ENCODE data around the gene GPC3.

The GPC3 gene

GRCh38 chrX:133523526-133523925 lies 461.9 kb downstream of the GPC3 start:
- Histone ChIP-seq H4K20me1 (no peaks in the 10 kb centered on the region; the same call in 1 of the 2 replicates), H3K4me1 (no peaks in the 10 kb centered on the region), H3K36me3 (no peaks in the 10 kb centered on the region), H3K9ac (no peak overlapping the region), H3K9me3 (no peaks in the 10 kb centered on the region), H3K27ac (no peak overlapping the region), H3K4me2 (no peak overlapping the region), H3K4me3 (no peak overlapping the region), H3K27me3 (peaks cover 59% of the 10 kb centered on the region)
- TF ChIP-seq Cebpa-rat (IDR thresholded peaks at IDR 0.05), result no peak

GRCh38 chrX:133523081-133523487 lies 462.3 kb downstream of the GPC3 start:
- peaks cover 3% of the 10 kb centered on the region; the same call in 1 of the 2 replicates for H3K9me3 ChIP-seq
- no peak overlapping the region for H3K9ac ChIP-seq
- no peaks in the 10 kb centered on the region; the same call in 1 of the 2 replicates for H4K20me1 ChIP-seq
- no peak for TF ChIP-seq Cebpa-rat (IDR thresholded peaks at IDR 0.05)
- H3K27me3 ChIP-seq, result peaks cover 62% of the 10 kb centered on the region
- no peaks in the 10 kb centered on the region for H3K4me1 ChIP-seq
- H3K27ac ChIP-seq, result no peak overlapping the region
- no peak overlapping the region for H3K4me3 ChIP-seq
- H3K36me3 ChIP-seq, result no peaks in the 10 kb centered on the region
- no peak overlapping the region for H3K4me2 ChIP-seq

GRCh38 chrX:133516686-133517085 lies 468.7 kb downstream of the GPC3 start:
- TF ChIP-seq Cebpa-rat (IDR thresholded peaks at IDR 0.05), result no peak
- peaks cover 4% of the 10 kb centered on the region; the same call in 1 of the 2 replicates for H3K9me3 ChIP-seq
- peaks cover 61% of the 10 kb centered on the region for H3K27me3 ChIP-seq

GRCh38 chrX:133514486-133514885 lies 470.9 kb downstream of the GPC3 start:
- Histone ChIP-seq H3K27ac (no peak overlapping the region), H3K36me3 (no peaks in the 10 kb centered on the region), H3K9me3 (peaks cover 4% of the 10 kb centered on the region; the same call in 1 of the 2 replicates), H3K4me3 (no peak overlapping the region), H3K27me3 (peaks cover 70% of the 10 kb centered on the region), H3K4me1 (no peaks in the 10 kb centered on the region), H4K20me1 (no peaks in the 10 kb centered on the region), H3K9ac (no peak overlapping the region), H3K4me2 (no peak overlapping the region)
- TF ChIP-seq Cebpa-rat (IDR thresholded peaks at IDR 0.05), result no peak

More at GRCh38 chrX:133516686-133517085, 468.7 kb downstream of the GPC3 start:
- Histone ChIP-seq H3K27ac (no peak overlapping the region), H3K9ac (no peak overlapping the region), H4K20me1 (no peaks in the 10 kb centered on the region), H3K4me1 (no peaks in the 10 kb centered on the region), H3K4me3 (no peak overlapping the region), H3K4me2 (no peak overlapping the region), H3K36me3 (no peaks in the 10 kb centered on the region)

GRCh38 chrX:133513123-133513522 lies 472.3 kb downstream of the GPC3 start:
- no peaks in the 10 kb centered on the region for H3K4me1 ChIP-seq
- H3K36me3 ChIP-seq, result no peaks in the 10 kb centered on the region
- no peak overlapping the region for H3K9ac ChIP-seq
- H4K20me1 ChIP-seq, result no peaks in the 10 kb centered on the region
- no peak for TF ChIP-seq Cebpa-rat (IDR thresholded peaks at IDR 0.05)
- H3K9me3 ChIP-seq, result peaks cover 1% of the 10 kb centered on the region; the same call in 1 of the 2 replicates
- H3K4me2 ChIP-seq, result no peak overlapping the region
- H3K27ac ChIP-seq, result no peak overlapping the region
- no peak overlapping the region for H3K4me3 ChIP-seq
- peaks cover 76% of the 10 kb centered on the region for H3K27me3 ChIP-seq

- TF ChIP-seq Cebpa-rat (IDR thresholded peaks at IDR 0.05), result no peak
- H3K4me2 ChIP-seq, result no peak overlapping the region
- H3K27ac ChIP-seq, result no peak overlapping the region
Observed at GRCh38 chrX:133511041-133511440, 474.4 kb downstream of the GPC3 start.

GRCh38 chrX:133497356-133497755 lies 488.0 kb downstream of the GPC3 start:
- Histone ChIP-seq H3K36me3 (no peaks in the 10 kb centered on the region), H3K9me3 (no peaks in the 10 kb centered on the region), H3K27me3 (peaks cover 90% of the 10 kb centered on the region), H3K9ac (no peak overlapping the region), H4K20me1 (peaks cover 7% of the 10 kb centered on the region; the same call in 1 of the 2 replicates), H3K4me2 (no peak overlapping the region), H3K27ac (no peak overlapping the region), H3K4me3 (no peak overlapping the region), H3K4me1 (no peaks in the 10 kb centered on the region)
- no peak for TF ChIP-seq Cebpa-rat (IDR thresholded peaks at IDR 0.05)

More at GRCh38 chrX:133511041-133511440, 474.4 kb downstream of the GPC3 start:
- Histone ChIP-seq H3K36me3 (no peaks in the 10 kb centered on the region), H4K20me1 (no peaks in the 10 kb centered on the region), H3K9ac (no peak overlapping the region), H3K9me3 (no peaks in the 10 kb centered on the region), H3K4me1 (no peaks in the 10 kb centered on the region), H3K27me3 (peaks cover 80% of the 10 kb centered on the region), H3K4me3 (no peak overlapping the region)

GRCh38 chrX:133495464-133496391 lies 489.7 kb downstream of the GPC3 start:
- H3K9ac ChIP-seq, result no peak overlapping the region
- no peak overlapping the region for H3K27ac ChIP-seq
- H3K4me3 ChIP-seq, result no peak overlapping the region

GRCh38 chrX:133493366-133493765 lies 492.0 kb downstream of the GPC3 start:
- Histone ChIP-seq H3K27me3 (peaks cover 75% of the 10 kb centered on the region), H3K4me3 (no peak overlapping the region), H3K36me3 (no peaks in the 10 kb centered on the region), H3K4me1 (no peaks in the 10 kb centered on the region), H3K9me3 (no peaks in the 10 kb centered on the region), H4K20me1 (peaks cover 7% of the 10 kb centered on the region; the same call in 1 of the 2 replicates), H3K9ac (no peak overlapping the region), H3K27ac (no peak overlapping the region), H3K4me2 (no peak overlapping the region)
- TF ChIP-seq Cebpa-rat (IDR thresholded peaks at IDR 0.05), result no peak

More at GRCh38 chrX:133495464-133496391, 489.7 kb downstream of the GPC3 start:
- Histone ChIP-seq H3K4me2 (no peak overlapping the region), H3K4me1 (no peaks in the 10 kb centered on the region), H3K27me3 (peaks cover 90% of the 10 kb centered on the region), H3K9me3 (no peaks in the 10 kb centered on the region), H4K20me1 (peaks cover 7% of the 10 kb centered on the region; the same call in 1 of the 2 replicates), H3K36me3 (no peaks in the 10 kb centered on the region)
- TF ChIP-seq Cebpa-rat (IDR thresholded peaks at IDR 0.05), result no peak

GRCh38 chrX:133490955-133491354 lies 494.4 kb downstream of the GPC3 start:
- no peak overlapping the region for H3K27ac ChIP-seq
- H3K4me2 ChIP-seq, result no peak overlapping the region
- no peak for TF ChIP-seq Cebpa-rat (IDR thresholded peaks at IDR 0.05)
- H3K4me3 ChIP-seq, result no peak overlapping the region
- H3K4me1 ChIP-seq, result no peaks in the 10 kb centered on the region
- H4K20me1 ChIP-seq, result peaks cover 6% of the 10 kb centered on the region; the same call in 1 of the 2 replicates
- H3K27me3 ChIP-seq, result peaks cover 56% of the 10 kb centered on the region
- no peaks in the 10 kb centered on the region for H3K36me3 ChIP-seq
- H3K9me3 ChIP-seq, result no peaks in the 10 kb centered on the region
- H3K9ac ChIP-seq, result no peak overlapping the region

Data from BLaER1 (cell line).